ENCODE data around the gene HOOK2.

- no peak for TF ChIP-seq REST (tag by site-specific recombination; IDR thresholded peaks at IDR 0.05)
- TF ChIP-seq MZF1 (tag by site-specific recombination; IDR thresholded peaks at IDR 0.05; ENCODE audit: borderline replicate concordance) = no peak
- TF ChIP-seq ZNF274 (IDR thresholded peaks at IDR 0.05; ENCODE audit: low read length) = no peak
- no peak for TF ChIP-seq ZNF274 (tag by site-specific recombination; IDR thresholded peaks at IDR 0.05; ENCODE audit: borderline replicate concordance)
- TF ChIP-seq PRDM6 (tag by site-specific recombination; IDR thresholded peaks at IDR 0.05) = no peak
- TF ChIP-seq CTCF (tag by site-specific recombination; IDR thresholded peaks at IDR 0.05) = no peak
- TF ChIP-seq ZBTB21 (tag by site-specific recombination; IDR thresholded peaks at IDR 0.05) = no peak
- TF ChIP-seq PRDM1 (tag by site-specific recombination; IDR thresholded peaks at IDR 0.05) = no peak
- no peak for TF ChIP-seq ZNF37A (tag by site-specific recombination; IDR thresholded peaks at IDR 0.05)
- TF ChIP-seq GLI4 (tag by site-specific recombination; IDR thresholded peaks at IDR 0.05) = no peak
- TF ChIP-seq ZNF354C (tag by site-specific recombination; IDR thresholded peaks at IDR 0.05; ENCODE audit: borderline replicate concordance, low read depth) = no peak
Observed at GRCh38 chr19:12782174-12782423, 6.7 kb upstream of the HOOK2 start.

All from HEK293 (cell line).